GM23338 (cell line): ENCODE results near the gene TTC31.

Experiments used
- CREB1 ChIP-seq: fragments of 250-450 bp; sonication (Bioruptor Pico); IDR thresholded peaks from 2 replicates; pipeline ENCODE4 v1.5.0; 2020; ENCODE audit warnings: low read depth, mild to moderate bottlenecking, moderate library complexity
- CTCF ChIP-seq, 2 experiments: fragments of 200-600 bp in 1 of 2; sonication (generic) in 1 of 2; conservative IDR thresholded peaks; 2 replicates each; pipeline versions ENCODE4 v1.5.1 to v1.6.1; 2016 to 2017; ENCODE audit warnings: antibody characterized with exemption in 2 of 2, low read depth in 2 of 2, mild to moderate bottlenecking in 2 of 2, moderate library complexity in 1 of 2
- ETS1 ChIP-seq: IDR thresholded peaks from 2 replicates; pipeline ENCODE4 v1.6.1; 2016; ENCODE audit warnings: antibody characterized with exemption
- EZH2 ChIP-seq: fragments of 200-600 bp; sonication (generic); IDR thresholded peaks from one replicate; pipeline ENCODE4 v1.8.0; 2017; ENCODE audit warnings: antibody characterized with exemption, mild to moderate bottlenecking, low read depth; ENCODE audit not compliant: unreplicated experiment
- EZH2phosphoT487 ChIP-seq: fragments of 200-600 bp; sonication (generic); IDR thresholded peaks from one replicate; pipeline ENCODE4 v1.8.1; 2018; ENCODE audit warnings: antibody characterized with exemption; ENCODE audit not compliant: unreplicated experiment
- JUNB ChIP-seq: IDR thresholded peaks from one replicate; pipeline ENCODE4 v1.6.1; 2016; ENCODE audit warnings: antibody characterized with exemption; ENCODE audit not compliant: unreplicated experiment
- NANOG ChIP-seq: IDR thresholded peaks from 2 replicates; pipeline ENCODE4 v1.6.1; 2016; ENCODE audit warnings: antibody characterized with exemption, borderline replicate concordance
- POLR2AphosphoS5 ChIP-seq: IDR thresholded peaks from 2 replicates; pipeline ENCODE4 v1.6.1; 2016; ENCODE audit warnings: antibody characterized with exemption, low read depth
- REST ChIP-seq: IDR thresholded peaks from one replicate; pipeline ENCODE4 v1.6.1; 2018; ENCODE audit warnings: antibody characterized with exemption; ENCODE audit not compliant: unreplicated experiment
- STAT1 ChIP-seq: IDR thresholded peaks from one replicate; pipeline ENCODE4 v1.6.1; 2016; ENCODE audit warnings: antibody characterized with exemption; ENCODE audit not compliant: unreplicated experiment
- ZNF331 ChIP-seq: fragments of 250-450 bp; sonication (Bioruptor Pico); IDR thresholded peaks from 2 replicates; pipeline ENCODE4 v1.5.0; 2020; ENCODE audit warnings: low read depth, mild to moderate bottlenecking, moderate library complexity
- ZNF462 ChIP-seq: fragments of 250-450 bp; sonication (Bioruptor Pico); IDR thresholded peaks from 2 replicates; pipeline ENCODE4 v1.5.0; 2020; ENCODE audit warnings: mild to moderate bottlenecking, moderate library complexity

GRCh38 chr2:74436111-74436805, 46.6 kb upstream of the TTC31 start:
- TF ChIP-seq JUNB (no peak), POLR2AphosphoS5 (no peak), EZH2 (no peak), CTCF (conservative IDR thresholded peaks at IDR 0.05; ENCODE audit: low read depth in 2 of 2) (no peak), REST (no peak), CREB1 (CRISPR knock-in tag) (no peak), EZH2phosphoT487 (no peak), ETS1 (no peak), NANOG (no peak), STAT1 (no peak), ZNF331 (CRISPR knock-in tag) (no peak), ZNF462 (no peak)
